OCI-LY7 (cell line): ENCODE data around the gene FAM174B. TPM values are rescaled to one million over a fixed set of nuclear protein-coding genes. Genes with fewer than 3 reads are reported as not detected.

Experiments used
- BruUV-seq: library from RNA; stranded (reverse); fragments of 400-500 nt; replicated peaks from 2 replicates; lab custom pipeline; 2021; lab: Mats Ljungman, UMichigan
- CTCF ChIA-PET: fragments of 300-600 bp; sonication (Branson Sonifier 250); formaldehyde crosslinking; loops from one replicate; lab custom pipeline; 2022; ENCODE audit warnings: antibody characterized with exemption; ENCODE audit not compliant: unreplicated experiment; lab: Charles Lee
- POLR2A ChIA-PET: fragments of 300-600 bp; sonication (Branson Sonifier 250); formaldehyde crosslinking; loops from one replicate; lab custom pipeline; 2022; ENCODE audit warnings: antibody characterized with exemption; lab: Charles Lee
- DNase-seq: peaks from one replicate; pipeline ENCODE4 v3.0.0-alpha.2; 2015; ENCODE audit warnings: low spot score
- H2AFZ ChIP-seq: fragments of 200-600 bp; sonication (generic), shearing (Covaris generic); 2 replicates; pipeline ENCODE4 v1.6.1; 2014; ENCODE audit warnings: mild to moderate bottlenecking, antibody characterized with exemption, low read length, moderate library complexity
- H3K27ac ChIP-seq: fragments of 200-600 bp; sonication (generic); 2 replicates; pipeline ENCODE4 v1.5.1; 2014; ENCODE audit warnings: mixed run types, low read depth, mild to moderate bottlenecking, moderate library complexity, low read length, inconsistent platforms; ENCODE audit not compliant: poor library complexity, severe bottlenecking
- H3K36me3 ChIP-seq: fragments of 200-600 bp; sonication (generic); 2 replicates; pipeline ENCODE4 v1.6.1; 2014; ENCODE audit warnings: mild to moderate bottlenecking, antibody characterized with exemption, low read length, moderate library complexity, mixed read lengths; ENCODE audit not compliant: insufficient read depth
- H3K4me1 ChIP-seq: fragments of 200-600 bp; sonication (generic); 2 replicates; pipeline ENCODE4 v1.5.1; 2014; ENCODE audit warnings: mild to moderate bottlenecking, low read length; ENCODE audit not compliant: insufficient read depth, poor library complexity, severe bottlenecking
- H3K4me2 ChIP-seq: fragments of 200-600 bp; sonication (generic); 2 replicates; pipeline ENCODE4 v1.6.1; 2014; ENCODE audit warnings: mild to moderate bottlenecking, low read length
- H3K4me3 ChIP-seq: fragments of 200-600 bp; sonication (generic); 2 replicates; pipeline ENCODE4 v1.5.1; 2014; ENCODE audit warnings: mild to moderate bottlenecking, low read depth, low read length; ENCODE audit not compliant: poor library complexity, severe bottlenecking
- H3K79me2 ChIP-seq: fragments of 200-600 bp; sonication (generic); 2 replicates; pipeline ENCODE4 v1.6.1; 2016; ENCODE audit warnings: low read depth, mild to moderate bottlenecking, low read length, moderate library complexity, mixed read lengths; ENCODE audit not compliant: insufficient read depth
- H3K9me2 ChIP-seq: fragments of 200-600 bp; sonication (generic); 2 replicates; pipeline ENCODE4 v1.6.1; 2016; ENCODE audit warnings: mild to moderate bottlenecking, low read length, mixed read lengths; ENCODE audit not compliant: insufficient read depth
- H3K9me3 ChIP-seq: fragments of 200-600 bp; sonication (generic); 2 replicates; pipeline ENCODE4 v1.6.1; 2014; ENCODE audit warnings: mild to moderate bottlenecking, mixed run types, low read length, mixed read lengths
- H4K20me1 ChIP-seq: fragments of 200-600 bp; sonication (generic); 2 replicates; pipeline ENCODE4 v1.6.1; 2014; ENCODE audit warnings: mild to moderate bottlenecking, antibody characterized with exemption, low read length, moderate library complexity, mixed read lengths; ENCODE audit not compliant: insufficient read depth
- CTCF ChIP-seq: fragments of 200-600 bp; sonication (generic); conservative IDR thresholded peaks from 2 replicates; pipeline ENCODE4 v1.5.1; 2014; ENCODE audit warnings: mild to moderate bottlenecking, antibody characterized with exemption, low read length, moderate library complexity, mixed read lengths
- EZH2phosphoT487 ChIP-seq: fragments of 200-600 bp; sonication (generic); IDR thresholded peaks from 2 replicates; pipeline ENCODE4 v1.6.1; 2018; ENCODE audit warnings: low read depth, borderline replicate concordance, mild to moderate bottlenecking, mixed run types, antibody characterized with exemption, low read length, moderate library complexity, mixed read lengths
- intact Hi-C: fragments of 100-400 bp; cut with micrococcal nuclease; formaldehyde crosslinking; loops from one replicate; pipeline ENCODE4 v1.10.0; 2022; ENCODE audit not compliant: unreplicated experiment
- total RNA-seq, 2 experiments: library from RNA; depleted of rRNA in 1 of 2; stranded (reverse); fragments of >200 nt in 1 of 2; shearing (Covaris generic) in 1 of 2; gene quantifications; 2 replicates each; pipeline ENCODE4 v1.2.3, GENCODE V29; 2014 to 2022

The FAM174B gene
- total RNA-seq, 2 experiments from 2014 or later: 1.3 to 24.4 TPM

DNA sequence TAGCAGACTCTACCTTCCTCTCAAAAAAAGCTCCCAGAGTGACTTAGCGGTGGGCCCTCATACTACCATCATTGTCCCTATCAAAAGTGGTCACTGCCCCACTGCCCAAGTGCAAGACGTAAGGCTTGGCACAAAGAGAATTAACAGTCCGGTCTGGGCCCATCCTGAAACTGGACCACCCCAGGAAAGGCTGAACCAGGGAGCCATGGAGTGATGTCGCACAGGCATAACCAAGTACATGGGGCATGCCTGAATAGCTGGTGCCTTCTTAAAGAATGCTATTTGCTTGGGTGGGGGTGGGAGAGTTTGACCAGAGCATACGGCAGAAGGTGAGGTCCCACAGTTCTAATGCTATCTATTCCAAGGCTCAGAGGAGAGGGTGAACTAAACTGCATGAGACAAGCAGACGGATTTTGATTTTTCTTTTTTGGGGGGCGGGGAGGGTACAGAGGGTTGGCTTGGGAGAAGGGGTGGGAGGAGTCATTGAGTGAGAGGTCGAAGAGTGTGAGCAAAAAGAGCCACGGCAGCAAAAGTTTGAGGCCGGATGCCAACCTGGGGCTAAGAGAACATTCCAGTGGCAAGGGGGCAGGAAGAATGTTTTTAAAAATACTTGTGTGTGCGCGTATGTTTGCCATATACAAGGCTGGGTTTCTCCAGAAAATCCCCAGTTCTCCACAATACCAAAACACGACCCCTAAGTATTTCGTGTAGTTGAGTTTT, 50.2 kb downstream of the FAM174B start:
- Histone ChIP-seq H4K20me1 (no peaks in the 10 kb centered on the region), H3K4me2 (no peak overlapping the region), H3K9me2 (no peaks in the 10 kb centered on the region), H3K4me1 (no peaks in the 10 kb centered on the region), H3K36me3 (no peaks in the 10 kb centered on the region), H3K27ac (no peak overlapping the region), H3K79me2 (no peaks in the 10 kb centered on the region), H2AFZ (no peak overlapping the region), H3K4me3 (no peak overlapping the region), H3K9me3 (no peaks in the 10 kb centered on the region)
- intact Hi-C loops: no loop called here
- no TSS peak for BruUV-seq
- ChIA-PET POLR2A (no interaction called here), CTCF (no interaction called here)
- DNase-seq: no peak
- no peak for TF ChIP-seq CTCF
- TF ChIP-seq EZH2phosphoT487: no peak

DNA sequence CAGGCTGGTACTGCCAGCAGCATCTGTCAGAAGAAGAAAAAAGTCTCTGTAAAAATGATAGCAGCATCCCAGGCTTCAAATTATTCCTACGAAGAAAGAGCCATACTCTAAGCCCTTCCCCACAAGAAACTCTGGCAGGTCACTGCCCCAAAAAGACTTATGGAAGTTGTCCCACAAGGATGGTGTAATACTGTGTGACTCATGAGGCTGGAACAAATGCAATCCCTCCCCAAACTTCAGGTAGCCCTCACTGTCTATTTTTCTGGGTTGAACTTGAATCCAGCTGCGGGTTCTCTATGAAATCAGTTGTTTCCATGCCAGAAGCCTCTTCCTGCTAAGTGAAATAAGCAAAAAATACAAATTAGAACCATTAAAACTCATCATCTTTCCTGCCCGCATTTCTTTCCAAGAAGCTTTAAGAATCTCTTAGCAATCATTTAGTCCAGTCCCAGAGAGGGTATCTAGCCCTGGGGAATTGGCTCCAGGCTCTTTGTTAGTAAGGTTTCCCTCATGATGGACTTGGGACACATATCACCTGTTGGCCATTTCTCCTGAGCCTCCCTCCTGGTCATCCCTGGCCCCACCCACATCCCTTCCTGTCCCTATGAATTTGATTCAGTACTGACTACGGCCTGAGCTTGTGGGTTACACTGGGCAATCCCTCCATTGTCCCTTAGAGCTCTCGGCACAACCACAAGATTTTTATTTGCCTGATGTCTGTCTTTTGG, 51.7 kb downstream of the FAM174B start:
- TF ChIP-seq CTCF (no peak), EZH2phosphoT487 (no peak)
- Histone ChIP-seq H3K9me3 (no peaks in the 10 kb centered on the region), H3K9me2 (no peaks in the 10 kb centered on the region), H3K4me3 (no peak overlapping the region), H4K20me1 (no peaks in the 10 kb centered on the region), H3K4me2 (no peak overlapping the region), H3K27ac (no peak overlapping the region), H2AFZ (no peak overlapping the region), H3K36me3 (no peaks in the 10 kb centered on the region), H3K79me2 (no peaks in the 10 kb centered on the region), H3K4me1 (no peaks in the 10 kb centered on the region)
- DNase-seq: no peak
- intact Hi-C loops: no loop called here
- no TSS peak for BruUV-seq
- POLR2A ChIA-PET: no interaction called here
- CTCF ChIA-PET: no interaction called here

GRCh38 chr15:92603278-92603677, 52.3 kb downstream of the FAM174B start:
- intact Hi-C loops: no loop called here
- Histone ChIP-seq H3K79me2 (no peaks in the 10 kb centered on the region), H3K4me2 (no peak overlapping the region), H2AFZ (no peak overlapping the region), H3K27ac (no peak overlapping the region), H3K9me2 (no peaks in the 10 kb centered on the region), H3K4me1 (no peaks in the 10 kb centered on the region), H3K9me3 (no peaks in the 10 kb centered on the region), H3K36me3 (no peaks in the 10 kb centered on the region), H3K4me3 (no peak overlapping the region), H4K20me1 (no peaks in the 10 kb centered on the region)
- no TSS peak for BruUV-seq
- CTCF ChIA-PET: no interaction called here
- DNase-seq: no peak
- POLR2A ChIA-PET: no interaction called here
- no peak for TF ChIP-seq EZH2phosphoT487
- TF ChIP-seq CTCF: no peak
